WTC11 (cell line): ENCODE data around the gene ANO2.

Source experiments
- ARID4B ChIP-seq: sonication (generic); formaldehyde crosslinking; IDR thresholded peaks from 2 replicates; pipeline ENCODE4 v1.8.0; 2023; ENCODE audit warnings: missing genetic modification reagents, mild to moderate bottlenecking, borderline replicate concordance
- ATF3 ChIP-seq: sonication (generic); formaldehyde crosslinking; conservative IDR thresholded peaks from 2 replicates; pipeline ENCODE4 v1.8.1; 2022; ENCODE audit warnings: mild to moderate bottlenecking, missing genetic modification reagents
- CDX4 ChIP-seq: fragments of 250-450 bp; sonication (Bioruptor Pico); IDR thresholded peaks from 2 replicates; pipeline ENCODE4 v1.9.0; 2021; ENCODE audit warnings: moderate library complexity, mild to moderate bottlenecking, inconsistent platforms, borderline replicate concordance
- CREB1 ChIP-seq: sonication (generic); formaldehyde crosslinking; IDR thresholded peaks from 2 replicates; pipeline ENCODE4 v1.8.0; 2023; ENCODE audit warnings: mild to moderate bottlenecking, missing genetic modification reagents
- CTCF ChIP-seq: fragments of 200-600 bp; IDR thresholded peaks from 2 replicates; pipeline ENCODE4 v1.8.0; 2022; ENCODE audit warnings: antibody characterized with exemption
- ELF4 ChIP-seq: sonication (generic); formaldehyde crosslinking; IDR thresholded peaks from 2 replicates; pipeline ENCODE4 v1.8.1; 2022; ENCODE audit warnings: low read depth, mild to moderate bottlenecking, moderate library complexity, missing genetic modification reagents
- FOXJ3 ChIP-seq: sonication (generic); formaldehyde crosslinking; IDR thresholded peaks from 2 replicates; pipeline ENCODE4 v1.9.0; 2021; ENCODE audit warnings: missing genetic modification reagents, mild to moderate bottlenecking, borderline replicate concordance
- FOXK1 ChIP-seq: sonication (generic); formaldehyde crosslinking; IDR thresholded peaks from 2 replicates; pipeline ENCODE4 v1.8.0; 2022; ENCODE audit warnings: mild to moderate bottlenecking, moderate library complexity, missing genetic modification reagents
- IRF1 ChIP-seq: sonication (generic); formaldehyde crosslinking; IDR thresholded peaks from 2 replicates; pipeline ENCODE4 v1.8.0; 2023; ENCODE audit warnings: missing genetic modification reagents
- MAX ChIP-seq: sonication (generic); formaldehyde crosslinking; IDR thresholded peaks from 2 replicates; pipeline ENCODE4 v1.8.0; 2022; ENCODE audit warnings: mild to moderate bottlenecking, missing genetic modification reagents
- NFE2L1 ChIP-seq: sonication (generic); formaldehyde crosslinking; IDR thresholded peaks from 2 replicates; pipeline ENCODE4 v1.8.1; 2023; ENCODE audit warnings: missing genetic modification reagents
- NR1H2 ChIP-seq: sonication (generic); formaldehyde crosslinking; IDR thresholded peaks from 2 replicates; pipeline ENCODE4 v1.9.0; 2021; ENCODE audit warnings: mild to moderate bottlenecking, moderate library complexity, missing genetic modification reagents
- OVOL2 ChIP-seq: fragments of 250-450 bp; sonication (Bioruptor Pico); IDR thresholded peaks from 2 replicates; pipeline ENCODE4 v1.9.0; 2021; ENCODE audit warnings: mild to moderate bottlenecking, borderline replicate concordance
- ZSCAN18 ChIP-seq: fragments of 250-450 bp; sonication (Bioruptor Pico); IDR thresholded peaks from 2 replicates; pipeline ENCODE4 v2.1.2; 2022; ENCODE audit warnings: mild to moderate bottlenecking, moderate library complexity

- TF ChIP-seq OVOL2 (CRISPR knock-in tag) = no peak
- no peak for TF ChIP-seq CREB1 (CRISPR knock-in tag)
- TF ChIP-seq ZSCAN18 = no peak
- TF ChIP-seq IRF1 (CRISPR knock-in tag) = no peak
- TF ChIP-seq CTCF = no peak
- no peak for TF ChIP-seq FOXK1 (CRISPR knock-in tag)
- TF ChIP-seq ARID4B = no peak
- no peak for TF ChIP-seq ELF4 (CRISPR knock-in tag)
- no peak for TF ChIP-seq FOXJ3 (CRISPR knock-in tag)
- TF ChIP-seq NFE2L1 = no peak
- no peak for TF ChIP-seq NR1H2
- TF ChIP-seq MAX (CRISPR knock-in tag) = no peak
- TF ChIP-seq ATF3 = no peak
- TF ChIP-seq CDX4 (CRISPR knock-in tag) = no peak
Observed at GRCh38 chr12:5963515-5963914, 18.5 kb upstream of the ANO2 start.
